AG10803 (cell line): Measurements from ENCODE around the gene TTL.
A peak's percentile ranks its signal among the peaks of the same experiment; 100 is the strongest.

ENCODE experiments used
- DNase-seq: peaks from one replicate; pipeline ENCODE4 v3.0.0; 2010; ENCODE audit warnings: low read depth
- H3K4me3 ChIP-seq: 2 replicates; pipeline ENCODE4 v1.5.1; 2011; ENCODE audit warnings: mild to moderate bottlenecking, low read length, control low read depth
- CTCF ChIP-seq: conservative IDR thresholded peaks from 2 replicates; pipeline ENCODE4 v1.5.1; 2011; ENCODE audit warnings: mild to moderate bottlenecking, low read length, control low read depth, inconsistent platforms

Gene TTL

GRCh38 chr2:112583497-112584133, 101.7 kb downstream of the TTL start:
- peak overlapping the region; percentile 92 for H3K4me3 ChIP-seq
- peak; percentile 17 for DNase-seq
- TF ChIP-seq CTCF, result no peak

GRCh38 chr2:112584134-112584890, 102.4 kb downstream of the TTL start, which contains the start of gene CHCHD5:
Gene CHCHD5, plus strand, starts transcription at chr2:112584609. Its CDS starts 39 bp downstream, at chr2:112584648.
- DNase-seq, result peak; percentile 97
- TF ChIP-seq CTCF, result no peak; the same call in 1 of the 2 replicates
- peak within 1 kb of the TSS; percentile 92 for H3K4me3 ChIP-seq

GRCh38 chr2:112584891-112585250, 102.9 kb downstream of the TTL start:
- TF ChIP-seq CTCF, result no peak
- DNase-seq, result no peak
- peak overlapping the region; percentile 92 for H3K4me3 ChIP-seq

GRCh38 chr2:112585400-112585799, 103.4 kb downstream of the TTL start:
- peak overlapping the region; percentile 92 for H3K4me3 ChIP-seq
- no peak for DNase-seq
- no peak for TF ChIP-seq CTCF

GRCh38 chr2:112585873-112586464, 104.0 kb downstream of the TTL start:
- no peak for DNase-seq

GRCh38 chr2:112588611-112589045, 106.7 kb downstream of the TTL start:
- DNase-seq, result no peak
- H3K4me3 ChIP-seq, result no peak overlapping the region
- TF ChIP-seq CTCF, result no peak

More at GRCh38 chr2:112585873-112586464, 104.0 kb downstream of the TTL start:
- TF ChIP-seq CTCF, result no peak
- H3K4me3 ChIP-seq, result no peak overlapping the region
